BJ (cell line): ENCODE data around the gene CDC45. TPM values are rescaled to one million over a fixed set of nuclear protein-coding genes. Genes with fewer than 3 reads are reported as not detected.

Source experiments
- CTCF ChIA-PET: fragments of 350-600 bp; formaldehyde crosslinking; extraction: SDS; loops from one replicate; lab custom pipeline; 2021; ENCODE audit warnings: antibody characterized with exemption, inconsistent platforms; lab: Yijun Ruan, JAX
- POLR2A ChIA-PET: fragments of 300-600 bp; sonication (Branson Sonifier 250); formaldehyde crosslinking; extraction: SDS; loops from one replicate; lab custom pipeline; 2021; ENCODE audit warnings: antibody characterized with exemption; lab: Charles Lee
- DNase-seq: peaks from one replicate; pipeline ENCODE4 v3.0.0-alpha.2; 2011; ENCODE audit warnings: low read depth
- H3K27me3 ChIP-seq: 2 replicates; pipeline ENCODE4 v1.6.0; 2011; ENCODE audit warnings: low read length; ENCODE audit not compliant: control insufficient read depth, insufficient read depth
- H3K36me3 ChIP-seq: 2 replicates; pipeline ENCODE4 v1.5.1; 2011; ENCODE audit warnings: low read length; ENCODE audit not compliant: control insufficient read depth, insufficient read depth
- H3K4me3 ChIP-seq: 2 replicates; pipeline ENCODE4 v1.5.1; 2011; ENCODE audit warnings: low read depth, mild to moderate bottlenecking, control low read depth, low read length
- polyA plus RNA-seq: library from polyadenylated mRNA; depleted of rRNA; stranded (reverse); fragments of >200 nt; gene quantifications from 2 replicates; pipeline ENCODE4 v1.2.3, GENCODE V29; 2011
- TF ChIP-seq, protein P1 (sequence below): IDR thresholded peaks from 2 replicates; pipeline ENCODE4 v1.5.1; 2011; ENCODE audit warnings: low read depth, mild to moderate bottlenecking, control low read depth, inconsistent platforms, low read length, moderate library complexity; ENCODE audit not compliant: insufficient read depth

The CDC45 gene
- polyA plus RNA-seq, 1 experiment, result 13.8 TPM

GRCh38 chr22:19548964-19549363, 69.2 kb downstream of the CDC45 start:
- ChIA-PET POLR2A (no interaction called here), CTCF (no interaction called here)
- no peak for DNase-seq
- H3K36me3 ChIP-seq, result no peaks in the 10 kb centered on the region
- TF ChIP-seq, protein P1, sequence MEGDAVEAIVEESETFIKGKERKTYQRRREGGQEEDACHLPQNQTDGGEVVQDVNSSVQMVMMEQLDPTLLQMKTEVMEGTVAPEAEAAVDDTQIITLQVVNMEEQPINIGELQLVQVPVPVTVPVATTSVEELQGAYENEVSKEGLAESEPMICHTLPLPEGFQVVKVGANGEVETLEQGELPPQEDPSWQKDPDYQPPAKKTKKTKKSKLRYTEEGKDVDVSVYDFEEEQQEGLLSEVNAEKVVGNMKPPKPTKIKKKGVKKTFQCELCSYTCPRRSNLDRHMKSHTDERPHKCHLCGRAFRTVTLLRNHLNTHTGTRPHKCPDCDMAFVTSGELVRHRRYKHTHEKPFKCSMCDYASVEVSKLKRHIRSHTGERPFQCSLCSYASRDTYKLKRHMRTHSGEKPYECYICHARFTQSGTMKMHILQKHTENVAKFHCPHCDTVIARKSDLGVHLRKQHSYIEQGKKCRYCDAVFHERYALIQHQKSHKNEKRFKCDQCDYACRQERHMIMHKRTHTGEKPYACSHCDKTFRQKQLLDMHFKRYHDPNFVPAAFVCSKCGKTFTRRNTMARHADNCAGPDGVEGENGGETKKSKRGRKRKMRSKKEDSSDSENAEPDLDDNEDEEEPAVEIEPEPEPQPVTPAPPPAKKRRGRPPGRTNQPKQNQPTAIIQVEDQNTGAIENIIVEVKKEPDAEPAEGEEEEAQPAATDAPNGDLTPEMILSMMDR, result no peak
- peaks cover 5% of the 10 kb centered on the region; the same call in 1 of the 2 replicates for H3K27me3 ChIP-seq
- H3K4me3 ChIP-seq, result no peak overlapping the region

- Histone ChIP-seq H3K27me3 (peaks cover 5% of the 10 kb centered on the region; the same call in 1 of the 2 replicates), H3K36me3 (no peaks in the 10 kb centered on the region), H3K4me3 (no peak overlapping the region)
- TF ChIP-seq, protein P1, result no peak
- CTCF ChIA-PET, result no interaction called here
- POLR2A ChIA-PET, result no interaction called here
- no peak for DNase-seq
These were observed 69.7 kb downstream of the CDC45 start for GRCh38 chr22:19549428-19549827.

- POLR2A ChIA-PET, result no interaction called here
- H3K36me3 ChIP-seq, result no peaks in the 10 kb centered on the region
- peaks cover 5% of the 10 kb centered on the region; the same call in 1 of the 2 replicates for H3K27me3 ChIP-seq
- TF ChIP-seq, protein P1, result no peak
- CTCF ChIA-PET, result no interaction called here
- no peak for DNase-seq
- no peak overlapping the region for H3K4me3 ChIP-seq
These were observed 70.7 kb downstream of the CDC45 start for GRCh38 chr22:19550382-19550781.

- H3K4me3 ChIP-seq, result no peak overlapping the region
- no peak for DNase-seq
- TF ChIP-seq, protein P1, result no peak
- POLR2A ChIA-PET, result no interaction called here
- H3K27me3 ChIP-seq, result peaks cover 2% of the 10 kb centered on the region; the same call in 1 of the 2 replicates
- H3K36me3 ChIP-seq, result no peaks in the 10 kb centered on the region
- CTCF ChIA-PET, result interaction anchor here (1.1 kb wide), 1 partner anchor 30 kb away, joined by 3 read pairs; no protein-coding TSS in a partner anchor
These were observed 73.5 kb downstream of the CDC45 start for GRCh38 chr22:19553201-19553600.

- ChIA-PET POLR2A (interaction anchor here (0.9 kb wide), 1 partner anchor 40 kb away, joined by 3 read pairs; no protein-coding TSS in a partner anchor), CTCF (interaction anchor here (0.7 to 1.6 kb wide), 5 partner anchors 11 to 118 kb away, joined by 3 to 5 read pairs (median 3); no protein-coding TSS in a partner anchor)
- no peak for DNase-seq
These were observed 75.2 kb downstream of the CDC45 start for GRCh38 chr22:19554834-19555404.

More at GRCh38 chr22:19554834-19555404, 75.2 kb downstream of the CDC45 start:
- Histone ChIP-seq H3K4me3 (no peak overlapping the region), H3K27me3 (peaks cover 2% of the 10 kb centered on the region; the same call in 1 of the 2 replicates), H3K36me3 (no peaks in the 10 kb centered on the region)
- TF ChIP-seq, protein P1, result peak; percentile 42
